ENCODE data around the gene GDPD4.

GDPD4 gene

GRCh38 chr11:77301510-77301909 is at the start of gene GDPD4:
Gene GDPD4 (minus strand): TSS chr11:77301686. CDS start chr11:77285137, 16,549 bp downstream.
- DNase-seq (ENCODE audit: low spot score), result no peak

GRCh38 chr11:77347948-77348347 is 46.5 kb upstream of the GDPD4 start:
- DNase-seq (ENCODE audit: low spot score), result no peak

- DNase-seq (ENCODE audit: low spot score), result no peak
Measured at GRCh38 chr11:77346906-77347603, 45.6 kb upstream of the GDPD4 start.

- no peak for DNase-seq (ENCODE audit: low spot score)
Measured at GRCh38 chr11:77345621-77346020, 44.1 kb upstream of the GDPD4 start.

- no peak for DNase-seq (ENCODE audit: low spot score)
Measured at GRCh38 chr11:77340501-77340900, 39.0 kb upstream of the GDPD4 start.

GRCh38 chr11:77332259-77332658 is 30.8 kb upstream of the GDPD4 start:
- DNase-seq (ENCODE audit: low spot score), result no peak

- DNase-seq (ENCODE audit: low spot score), result peak; percentile 8
Measured at GRCh38 chr11:77325159-77325558, 23.7 kb upstream of the GDPD4 start.

GRCh38 chr11:77324508-77324907 is 23.0 kb upstream of the GDPD4 start:
- no peak for DNase-seq (ENCODE audit: low spot score)

GRCh38 chr11:77322926-77323590 is 21.6 kb upstream of the GDPD4 start:
- DNase-seq (ENCODE audit: low spot score), result no peak

- DNase-seq (ENCODE audit: low spot score), result no peak
Measured at GRCh38 chr11:77322506-77322905, 21.0 kb upstream of the GDPD4 start.

- no peak for DNase-seq (ENCODE audit: low spot score)
Measured at GRCh38 chr11:77320351-77320750, 18.9 kb upstream of the GDPD4 start.

- no peak for DNase-seq (ENCODE audit: low spot score)
Measured at GRCh38 chr11:77318600-77318999, 17.1 kb upstream of the GDPD4 start.

- DNase-seq (ENCODE audit: low spot score), result no peak
Measured at GRCh38 chr11:77316733-77317342, 15.4 kb upstream of the GDPD4 start.

- DNase-seq (ENCODE audit: low spot score), result no peak
Measured at GRCh38 chr11:77312107-77312506, 10.6 kb upstream of the GDPD4 start.

- DNase-seq (ENCODE audit: low spot score), result no peak
Measured at GRCh38 chr11:77311701-77312100, 10.2 kb upstream of the GDPD4 start.

GRCh38 chr11:77310721-77311120 is 9.2 kb upstream of the GDPD4 start:
- DNase-seq (ENCODE audit: low spot score), result no peak

GRCh38 chr11:77309401-77310085 is 8.1 kb upstream of the GDPD4 start:
- no peak for DNase-seq (ENCODE audit: low spot score)

GRCh38 chr11:77308838-77309237 is 7.4 kb upstream of the GDPD4 start:
- DNase-seq (ENCODE audit: low spot score), result no peak

- no peak for DNase-seq (ENCODE audit: low spot score)
Measured at GRCh38 chr11:77303328-77303727, 1.8 kb upstream of the GDPD4 start.

GRCh38 chr11:77302752-77303151 is 1.3 kb upstream of the GDPD4 start:
- no peak for DNase-seq (ENCODE audit: low spot score)

GRCh38 chr11:77300695-77301094 is 791 bp downstream of the GDPD4 start:
- DNase-seq (ENCODE audit: low spot score), result no peak

GRCh38 chr11:77300028-77300427 is 1.5 kb downstream of the GDPD4 start:
- DNase-seq (ENCODE audit: low spot score), result peak; percentile 33

GRCh38 chr11:77299528-77299993 is 1.9 kb downstream of the GDPD4 start:
- DNase-seq (ENCODE audit: low spot score), result no peak
